ENCODE measurements around the gene KIF15. TPM values are rescaled to one million over a fixed set of nuclear protein-coding genes. Genes with fewer than 3 reads are reported as not detected.

The KIF15 gene
- total RNA-seq, 1 donor from 2014 or later = 2.2 TPM

- peak overlapping the region; percentile 87 for H3K27ac Mint-ChIP-seq (ENCODE audit: unreplicated experiment)
- H3K9me3 Mint-ChIP-seq (ENCODE audit: low read depth) = no peaks in the 10 kb centered on the region
- no peaks in the 10 kb centered on the region for H3K36me3 Mint-ChIP-seq (ENCODE audit: low read depth)
These were observed 124.0 kb downstream of the KIF15 start for GRCh38 chr3:44885618-44886017.

GRCh38 chr3:44886561-44886960 lies 125.0 kb downstream of the KIF15 start:
- Mint-ChIP-seq H3K27me3 (ENCODE audit: low read depth) (no peaks in the 10 kb centered on the region), H3K4me3 (ENCODE audit: unreplicated experiment) (no peak overlapping the region), H3K4me1 (ENCODE audit: low read depth) (peaks cover 42% of the 10 kb centered on the region)

More at GRCh38 chr3:44885618-44886017, 124.0 kb downstream of the KIF15 start:
- Mint-ChIP-seq H3K27me3 (ENCODE audit: low read depth) (no peaks in the 10 kb centered on the region), H3K4me3 (ENCODE audit: unreplicated experiment) (no peak overlapping the region), H3K4me1 (ENCODE audit: low read depth) (peaks cover 43% of the 10 kb centered on the region)
- DNase-seq (ENCODE audit: low spot score) = no peak
- no peak for TF ChIP-seq CTCF (IDR thresholded peaks at IDR 0.05)

GRCh38 chr3:44887101-44887500 lies 125.5 kb downstream of the KIF15 start:
- Mint-ChIP-seq H3K36me3 (ENCODE audit: low read depth) (no peaks in the 10 kb centered on the region), H3K9me3 (ENCODE audit: low read depth) (no peaks in the 10 kb centered on the region), H3K4me3 (ENCODE audit: unreplicated experiment) (no peak overlapping the region), H3K4me1 (ENCODE audit: low read depth) (peaks cover 42% of the 10 kb centered on the region), H3K27me3 (ENCODE audit: low read depth) (no peaks in the 10 kb centered on the region), H3K27ac (ENCODE audit: unreplicated experiment) (peak overlapping the region; percentile 0)
- TF ChIP-seq CTCF (IDR thresholded peaks at IDR 0.05) = no peak
- no peak for DNase-seq (ENCODE audit: low spot score)

More at GRCh38 chr3:44886561-44886960, 125.0 kb downstream of the KIF15 start:
- Mint-ChIP-seq H3K9me3 (ENCODE audit: low read depth) (no peaks in the 10 kb centered on the region), H3K27ac (ENCODE audit: unreplicated experiment) (peak overlapping the region; percentile 72), H3K36me3 (ENCODE audit: low read depth) (no peaks in the 10 kb centered on the region)
- no peak for TF ChIP-seq CTCF (IDR thresholded peaks at IDR 0.05)
- DNase-seq (ENCODE audit: low spot score) = no peak

- no peak overlapping the region for H3K27ac Mint-ChIP-seq (ENCODE audit: unreplicated experiment)
- H3K9me3 Mint-ChIP-seq (ENCODE audit: low read depth) = no peaks in the 10 kb centered on the region
- no peak for DNase-seq (ENCODE audit: low spot score)
- no peak for TF ChIP-seq CTCF (IDR thresholded peaks at IDR 0.05)
- no peaks in the 10 kb centered on the region for H3K27me3 Mint-ChIP-seq (ENCODE audit: low read depth)
- peaks cover 45% of the 10 kb centered on the region for H3K4me1 Mint-ChIP-seq (ENCODE audit: low read depth)
- H3K4me3 Mint-ChIP-seq (ENCODE audit: unreplicated experiment) = no peak overlapping the region
- H3K36me3 Mint-ChIP-seq (ENCODE audit: low read depth) = no peaks in the 10 kb centered on the region
These were observed 128.7 kb downstream of the KIF15 start for GRCh38 chr3:44890258-44890657.

GRCh38 chr3:44890852-44891251 lies 129.3 kb downstream of the KIF15 start:
- H3K27ac Mint-ChIP-seq (ENCODE audit: unreplicated experiment) = no peak overlapping the region
- no peak for DNase-seq (ENCODE audit: low spot score)
- H3K9me3 Mint-ChIP-seq (ENCODE audit: low read depth) = no peaks in the 10 kb centered on the region
- TF ChIP-seq CTCF (IDR thresholded peaks at IDR 0.05) = no peak
- H3K36me3 Mint-ChIP-seq (ENCODE audit: low read depth) = no peaks in the 10 kb centered on the region
- no peak overlapping the region for H3K4me3 Mint-ChIP-seq (ENCODE audit: unreplicated experiment)
- no peaks in the 10 kb centered on the region for H3K27me3 Mint-ChIP-seq (ENCODE audit: low read depth)
- peaks cover 39% of the 10 kb centered on the region for H3K4me1 Mint-ChIP-seq (ENCODE audit: low read depth)
